CD4-positive, alpha-beta T cell treated with Interferon alpha-2 for 1 hour (primary cell): ENCODE results near the gene TMEM192.
"Not testable (repeated sequence)": the region's sequence is repeated elsewhere in the genome, so short reads cannot be mapped to it uniquely, and the experiment has no call there.

Source experiments
- DNase-seq, 2 donors: peaks; one replicate each; pipeline ENCODE4 v3.0.0-alpha.2; 2020 to 2022

TMEM192 gene

DNA sequence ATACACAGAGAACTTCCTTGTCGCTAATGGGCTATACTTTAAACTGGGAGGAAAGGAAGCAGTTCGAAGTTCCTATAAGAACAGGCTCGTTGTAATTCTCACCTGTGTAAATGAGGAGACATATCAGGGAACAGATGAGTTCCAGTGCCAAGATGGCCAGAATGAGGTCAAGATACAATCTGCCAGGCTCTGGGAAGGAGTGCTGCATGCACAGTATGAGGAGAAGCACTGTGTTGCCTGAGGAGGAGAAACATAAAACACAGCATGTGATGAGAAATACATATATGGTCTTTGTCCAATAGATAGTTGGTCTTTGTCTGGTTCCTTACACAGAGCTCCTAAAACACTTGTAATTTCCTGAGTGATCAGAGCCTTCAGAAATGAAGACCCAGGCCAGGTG is 24.3 kb downstream of the TMEM192 start:
- no peak for DNase-seq

DNA sequence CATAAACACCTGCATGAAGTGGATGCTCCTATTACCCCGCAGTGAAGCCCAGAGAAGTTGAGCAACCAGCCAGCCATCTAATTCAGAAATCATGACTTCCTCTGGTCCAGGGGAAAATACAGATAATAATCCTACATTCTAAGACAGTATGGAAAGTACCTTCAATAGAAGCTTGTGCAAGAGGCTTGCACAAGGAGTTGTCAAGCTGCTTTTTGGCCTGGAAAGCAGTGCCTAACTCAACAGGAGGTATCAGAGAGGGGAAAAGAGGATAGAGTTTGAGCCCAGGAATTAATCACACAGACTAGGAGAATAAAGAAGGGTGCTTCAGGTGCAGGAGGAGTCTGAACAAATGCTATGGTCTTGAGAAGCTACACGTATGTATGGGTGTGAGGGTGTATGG is 26.7 kb downstream of the TMEM192 start:
- DNase-seq: no peak

DNA sequence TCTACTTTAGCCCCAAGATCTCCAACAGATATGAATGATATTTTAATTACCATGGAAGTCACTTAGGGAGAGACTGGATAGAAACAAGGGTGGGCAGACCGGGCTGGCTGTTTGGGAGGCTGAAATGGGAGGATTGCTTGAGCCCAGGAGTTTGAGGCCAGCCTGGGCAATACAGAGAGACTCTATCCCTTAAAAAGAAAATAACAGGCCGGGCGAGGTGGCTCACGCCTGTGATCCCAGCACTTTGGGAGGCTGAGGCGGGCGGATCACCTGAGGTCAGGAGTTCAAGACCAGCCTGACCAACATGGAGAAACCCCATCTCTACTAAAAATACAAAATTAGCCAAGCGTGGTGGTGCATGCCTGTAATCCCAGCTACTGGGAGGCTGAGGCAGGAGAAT is 27.9 kb downstream of the TMEM192 start:
- not testable (repeated sequence) for DNase-seq

DNA sequence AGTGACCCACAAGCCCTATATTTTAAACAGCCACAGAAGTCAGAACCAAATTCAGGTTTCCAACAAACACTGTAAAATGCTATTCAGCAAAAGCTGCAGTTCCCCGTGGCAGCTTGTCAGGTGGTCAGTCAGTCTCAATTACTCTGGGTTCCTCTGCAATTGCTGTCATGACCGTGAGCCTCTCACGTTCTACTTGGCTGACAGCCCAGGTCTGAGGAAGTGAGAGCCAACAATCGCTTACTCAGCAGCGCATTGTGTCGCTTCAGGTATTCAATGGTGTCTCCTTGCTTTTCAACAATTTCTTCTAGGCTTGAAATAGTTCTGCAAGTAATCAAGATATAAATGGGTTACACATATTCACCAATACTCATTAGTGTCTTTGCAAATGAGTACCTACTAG is 33.2 kb downstream of the TMEM192 start:
- no peak for DNase-seq

DNA sequence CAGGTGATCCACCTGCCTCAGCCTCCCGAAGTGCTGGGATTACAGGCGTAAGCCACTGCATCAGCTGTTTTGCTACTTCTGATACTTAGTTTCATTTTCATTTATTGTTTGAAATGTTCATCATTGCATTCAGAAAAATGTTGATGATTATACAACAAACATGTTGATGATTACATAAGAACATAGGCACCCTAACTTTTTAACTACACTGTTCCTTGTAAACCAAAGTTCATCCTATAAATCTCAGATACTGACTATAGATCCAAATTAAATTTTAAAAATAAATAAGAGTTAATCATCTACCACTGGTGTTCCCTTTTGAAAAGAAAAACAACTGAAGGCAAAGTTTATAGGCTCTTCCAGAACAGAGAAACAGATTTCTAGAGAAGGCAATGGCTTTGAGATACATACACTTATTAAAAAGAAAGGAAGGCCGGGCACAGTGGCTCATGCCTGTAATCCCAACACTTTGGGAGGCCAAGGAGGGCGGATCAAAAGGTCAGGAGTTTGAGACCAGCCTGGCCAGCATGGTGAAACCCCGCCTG is 35.6 kb downstream of the TMEM192 start:
- no peak for DNase-seq

DNA sequence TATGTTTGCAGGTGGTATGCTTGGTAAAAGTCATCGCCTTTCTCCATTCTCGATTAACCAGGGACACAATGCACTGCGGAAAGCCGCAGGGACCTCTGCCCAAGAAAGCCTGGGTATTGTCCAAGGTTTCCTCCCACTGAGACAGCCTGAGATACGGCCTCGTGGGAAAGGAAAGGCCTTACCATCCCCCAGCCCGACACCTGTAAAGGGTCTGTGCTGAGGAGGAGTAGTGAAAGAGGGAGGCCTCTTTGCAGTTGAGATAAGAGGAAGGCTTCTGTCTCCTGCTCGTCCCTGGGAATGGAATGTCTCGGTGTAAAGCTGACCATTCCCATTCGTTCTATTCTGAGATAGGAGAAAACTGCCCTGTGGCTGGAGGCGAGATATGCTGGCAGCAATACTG is 39.3 kb downstream of the TMEM192 start:
- not testable (repeated sequence) for DNase-seq

DNA sequence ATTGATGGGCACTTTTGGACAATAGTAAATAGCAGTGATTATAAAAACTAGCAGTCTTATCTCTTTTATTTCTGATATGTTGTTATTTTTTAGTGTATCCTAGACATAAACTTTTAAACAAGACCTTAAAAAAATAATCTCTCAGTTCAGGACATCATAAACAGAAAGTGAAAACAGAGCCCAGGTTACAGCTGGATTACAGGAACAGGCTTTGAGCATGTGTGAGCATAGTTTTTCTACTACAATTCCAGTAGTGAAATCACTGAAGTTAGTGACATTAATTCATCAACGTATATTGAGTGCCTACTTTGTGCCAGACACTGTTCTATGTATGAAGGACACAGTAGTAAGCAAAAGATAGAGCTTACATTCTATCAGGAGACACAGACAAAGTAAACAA is 42.1 kb downstream of the TMEM192 start:
- no peak for DNase-seq

DNA sequence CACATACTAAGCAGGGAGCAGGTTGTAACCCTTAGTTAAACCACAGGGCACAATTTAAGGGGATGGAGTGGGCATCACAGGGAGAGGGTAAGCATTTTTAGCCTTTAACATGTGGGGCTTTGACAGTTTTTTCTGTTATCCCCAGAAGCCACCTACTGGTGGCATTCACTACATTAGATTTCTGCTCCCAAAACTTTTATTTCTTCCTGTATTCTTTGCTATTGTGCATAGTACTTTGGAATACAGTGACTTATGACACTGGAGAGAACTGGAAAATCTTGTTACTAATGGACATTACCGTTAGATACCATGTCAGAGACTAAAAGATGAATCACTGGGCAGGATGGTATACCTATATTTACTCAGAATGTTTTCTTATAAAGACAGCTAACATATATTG is 51.7 kb downstream of the TMEM192 start:
- DNase-seq: no peak

DNA sequence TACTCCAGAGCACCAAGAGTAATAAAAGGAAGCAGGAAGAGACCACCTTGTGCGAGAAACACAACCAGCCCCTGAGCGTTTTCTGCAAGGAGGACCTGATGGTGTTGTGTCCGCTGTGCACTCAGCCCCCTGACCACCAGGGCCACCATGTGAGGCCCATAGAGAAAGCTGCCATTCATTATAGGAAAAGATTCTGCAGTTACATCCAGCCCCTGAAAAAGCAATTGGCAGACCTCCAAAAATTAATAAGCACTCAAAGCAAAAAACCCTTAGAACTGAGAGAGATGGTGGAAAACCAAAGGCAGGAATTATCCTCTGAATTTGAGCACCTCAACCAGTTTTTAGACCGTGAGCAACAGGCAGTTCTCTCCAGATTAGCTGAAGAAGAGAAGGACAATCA is 53.3 kb downstream of the TMEM192 start:
- no peak for DNase-seq

DNA sequence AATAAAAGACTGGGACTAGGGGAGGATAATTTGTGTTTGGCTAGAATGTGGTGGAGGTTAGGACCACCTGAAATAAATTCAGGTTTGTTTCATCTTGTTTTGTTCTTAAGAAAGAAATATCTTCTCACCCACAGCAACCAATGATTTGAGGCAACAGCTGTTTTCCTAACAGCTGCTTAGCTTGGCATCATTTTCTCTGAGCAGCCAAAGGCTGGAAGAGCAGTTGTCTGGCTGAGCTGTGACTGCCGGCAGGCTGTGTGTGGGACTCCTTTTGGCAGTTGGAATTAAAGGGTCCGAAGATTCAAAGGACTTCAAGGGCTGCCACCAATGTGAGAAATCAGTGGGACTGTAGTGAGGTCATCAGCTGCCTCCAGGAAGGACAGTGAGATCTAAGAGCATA is 54.0 kb downstream of the TMEM192 start:
- no peak for DNase-seq

DNA sequence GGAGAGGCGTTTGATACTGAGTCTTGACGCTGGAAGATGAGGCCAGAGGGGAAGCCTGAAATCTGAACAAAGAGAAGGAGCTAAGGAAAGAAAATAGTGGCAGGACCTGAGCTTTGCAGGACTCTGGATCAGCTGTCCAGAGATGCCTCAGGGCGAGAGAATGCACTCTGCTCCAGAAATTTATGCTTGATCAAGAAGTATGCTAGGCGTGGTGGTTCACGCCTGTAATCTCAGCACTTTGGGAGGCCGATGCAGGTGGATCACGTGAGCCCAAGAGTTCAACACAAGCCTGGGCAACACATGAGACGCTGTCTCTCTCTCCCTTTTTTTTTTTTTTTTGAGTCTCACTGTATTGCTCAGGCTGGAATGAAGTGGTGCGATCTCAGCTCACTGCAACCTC is 57.1 kb downstream of the TMEM192 start:
- no peak for DNase-seq

DNA sequence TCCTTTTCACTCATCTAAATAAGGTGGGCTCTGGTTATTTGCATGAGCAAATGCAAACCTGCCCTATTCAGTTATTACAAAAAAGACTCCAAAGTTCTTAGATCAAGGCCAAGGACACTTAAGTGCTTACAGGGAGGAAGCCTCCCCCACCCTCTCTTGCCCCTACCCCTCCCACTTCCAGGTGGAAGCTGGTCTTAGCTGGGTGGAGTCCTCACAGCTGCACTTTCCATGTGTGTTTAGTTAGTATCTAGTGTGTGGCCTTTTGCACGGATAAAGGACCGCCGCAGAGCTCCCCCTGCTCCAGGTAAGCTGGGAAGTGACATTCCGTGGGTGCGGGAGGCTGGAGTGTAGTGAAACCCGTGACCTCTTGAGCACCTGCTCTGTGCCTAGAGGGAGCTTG is 59.0 kb downstream of the TMEM192 start, which contains the start of gene TRIM75:
TRIM75 (plus strand) TSS at position 222 of the 400 bp plus-strand sequence. CDS start 5,282 bp downstream, outside the sequence.
- DNase-seq: no peak

DNA sequence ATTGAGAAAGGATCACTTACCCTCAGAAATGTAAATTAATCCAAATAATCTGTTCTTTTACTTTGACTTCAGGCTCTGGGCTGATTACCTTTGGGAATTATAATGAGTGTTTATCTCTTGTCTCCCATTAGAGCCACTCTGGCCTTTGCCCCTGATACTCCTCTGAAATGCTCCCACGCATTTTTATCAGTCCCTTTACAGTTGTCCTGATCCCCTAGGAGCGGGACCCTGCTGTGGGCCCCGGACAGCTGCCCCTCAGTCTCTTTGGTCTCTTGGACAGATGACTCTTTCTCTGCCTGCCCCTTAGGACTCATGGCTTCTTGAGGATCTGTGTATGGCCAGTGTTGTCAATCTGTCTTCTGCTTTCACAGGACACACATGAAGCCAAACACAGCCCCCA is 60.0 kb downstream of the TMEM192 start:
- no peak for DNase-seq

DNA sequence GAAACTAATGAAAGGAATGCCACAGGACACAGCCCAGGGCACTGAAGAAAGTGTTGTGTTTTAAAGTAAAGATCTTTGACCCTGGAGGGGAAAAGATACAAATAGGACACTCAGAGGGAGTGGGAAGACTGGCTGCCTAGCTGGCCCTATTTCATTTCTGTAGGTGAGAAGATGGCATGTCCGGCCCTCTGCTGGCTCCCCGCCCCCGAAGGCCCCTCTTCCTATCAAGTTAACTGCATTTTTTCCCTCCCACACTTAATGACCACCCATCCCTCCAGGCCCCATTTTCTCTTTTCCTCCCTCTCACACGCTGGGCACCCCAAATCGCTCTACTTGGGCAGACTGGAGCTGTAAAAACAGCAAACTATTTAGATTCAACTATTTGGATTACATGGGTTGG is 64.5 kb downstream of the TMEM192 start:
- DNase-seq: no peak

DNA sequence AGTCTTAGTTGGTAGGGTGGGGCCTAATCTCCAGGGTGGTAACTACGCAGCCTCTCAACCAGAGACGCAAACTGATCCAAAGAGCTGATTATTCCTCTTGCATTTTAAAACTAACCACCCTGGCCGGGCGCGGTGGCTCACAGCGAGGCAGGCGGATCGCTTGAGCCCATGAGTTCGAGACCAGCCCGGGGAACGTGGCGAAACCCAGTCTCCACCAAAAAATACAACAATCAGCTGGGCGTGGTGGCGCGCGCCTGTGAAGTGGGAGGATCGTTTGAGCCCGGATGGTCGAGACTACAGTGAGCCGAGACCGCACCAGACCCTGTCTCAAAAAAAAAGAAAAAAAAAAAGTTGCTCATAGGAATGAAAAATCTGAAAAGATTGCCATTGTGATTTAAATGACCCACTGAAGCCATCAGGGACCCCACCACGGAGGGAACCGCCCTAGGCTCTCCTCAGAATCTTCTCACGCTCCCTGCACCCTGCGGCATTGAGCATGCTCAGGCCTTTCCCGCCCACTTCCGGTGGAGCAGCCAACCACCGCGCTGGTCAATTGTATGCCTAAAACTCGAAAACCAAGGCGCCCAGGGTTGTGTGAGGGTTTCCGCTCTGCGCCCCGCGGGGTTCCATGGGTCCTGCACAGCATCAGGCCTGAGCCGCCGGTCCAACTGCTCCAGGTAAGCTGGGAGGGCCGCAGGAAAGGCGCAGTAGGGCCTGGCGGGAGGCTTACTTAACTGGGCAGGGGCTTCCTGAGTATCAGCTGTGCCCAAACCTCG is 81.0 kb downstream of the TMEM192 start, which contains the start of gene TRIM60:
TRIM60 (plus strand) TSS at position 564 of the 776 bp plus-strand sequence. CDS start 8,074 bp downstream, outside the sequence.
- no peak for DNase-seq

DNA sequence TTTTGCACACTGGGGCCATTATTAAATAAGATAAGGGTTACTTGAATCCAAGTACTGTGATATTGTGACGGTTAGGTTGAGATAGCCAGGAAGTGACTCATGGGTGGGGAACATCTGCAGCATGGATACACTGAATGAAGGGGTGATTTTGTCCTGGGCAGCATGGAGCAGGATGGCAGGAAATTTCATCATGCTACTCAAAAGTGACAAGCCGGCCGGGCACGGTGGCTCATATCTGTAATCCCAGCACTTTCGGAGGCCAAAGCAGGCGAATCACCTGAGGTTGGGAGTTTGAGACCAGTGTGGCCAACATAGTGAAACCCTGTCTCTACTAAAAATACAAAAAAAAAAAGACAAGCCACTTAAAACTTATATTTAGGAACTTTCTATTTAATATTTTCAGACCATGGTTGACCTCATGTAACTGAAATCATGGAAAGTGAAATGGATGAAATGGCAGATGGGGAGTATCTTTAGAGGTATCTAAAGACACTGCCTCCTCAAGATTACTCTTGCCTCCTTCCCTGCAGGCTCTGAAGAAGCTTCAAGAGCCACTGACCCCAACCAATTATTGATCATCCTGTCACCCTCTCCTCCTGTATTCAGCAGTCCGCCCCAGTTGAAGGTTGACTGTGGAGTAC is 84.8 kb downstream of the TMEM192 start:
- DNase-seq: no peak

DNA sequence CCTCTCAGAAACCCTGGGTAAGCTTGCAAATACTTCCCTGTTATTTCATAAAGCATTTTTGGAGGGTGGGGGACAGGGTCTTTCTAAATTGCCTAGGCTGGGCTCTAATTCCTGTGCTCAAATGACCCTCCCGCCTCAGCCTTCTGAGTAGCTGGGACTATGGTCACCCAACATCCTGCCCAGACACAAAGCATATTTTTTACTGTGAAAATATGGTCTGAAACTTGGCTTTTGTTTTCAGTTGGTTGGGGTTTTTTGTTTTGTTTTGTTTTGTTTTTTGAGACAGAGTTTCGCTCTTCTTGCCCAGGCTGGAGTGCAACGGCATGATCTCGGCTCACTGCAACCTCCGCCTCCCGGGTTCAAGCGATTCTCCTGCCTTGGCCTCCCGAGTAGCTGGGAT is 86.9 kb downstream of the TMEM192 start:
- DNase-seq: not testable (repeated sequence)
